GM19467 (cell line): Measurements from ENCODE around the gene GNA15.
"Not testable (repeated sequence)": the region's sequence is repeated elsewhere in the genome, so short reads cannot be mapped to it uniquely, and the experiment has no call there.

Experiments used
- ATAC-seq: cut with Tn5 transposase; IDR thresholded peaks from one replicate; pipeline ENCODE4 v1.9.1; 2021; ENCODE audit warnings: mild to moderate bottlenecking, moderate library complexity; ENCODE audit not compliant: unreplicated experiment

Gene GNA15

DNA sequence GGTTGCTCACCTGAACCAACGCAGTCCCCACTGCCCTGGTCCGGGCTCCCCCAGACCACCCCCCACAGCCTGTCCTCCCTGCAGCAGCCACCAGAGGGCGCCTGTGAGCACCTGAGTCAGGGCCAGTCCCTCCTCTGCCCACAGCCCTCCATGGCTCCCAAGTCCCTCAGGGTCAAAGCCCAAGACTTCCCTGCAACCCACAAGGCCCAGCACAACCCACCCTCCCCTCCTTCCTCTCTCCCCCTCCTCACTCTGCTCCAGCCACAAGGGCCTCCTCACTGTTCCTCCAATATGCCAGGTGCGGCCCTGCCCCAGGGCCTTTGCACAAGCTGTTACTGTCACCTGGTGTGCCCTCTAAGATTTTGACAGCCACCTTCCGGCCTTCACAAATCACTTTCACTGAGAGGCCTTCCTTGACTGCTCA, 10.9 kb downstream of the GNA15 start:
- no peak for ATAC-seq

DNA sequence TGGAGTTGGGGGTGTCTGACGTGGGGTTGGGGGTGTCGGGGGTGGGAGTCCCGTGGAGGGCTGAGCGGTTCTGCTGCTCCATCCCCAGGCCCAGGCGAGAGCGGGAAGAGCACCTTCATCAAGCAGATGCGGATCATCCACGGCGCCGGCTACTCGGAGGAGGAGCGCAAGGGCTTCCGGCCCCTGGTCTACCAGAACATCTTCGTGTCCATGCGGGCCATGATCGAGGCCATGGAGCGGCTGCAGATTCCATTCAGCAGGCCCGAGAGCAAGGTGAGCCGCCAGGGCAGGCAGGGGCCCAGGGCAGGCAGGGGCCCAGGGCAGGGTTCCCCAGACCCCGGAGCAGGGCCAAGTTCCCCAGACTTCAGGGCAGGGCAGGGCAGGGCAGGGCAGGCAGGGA, 12.7 kb downstream of the GNA15 start:
- ATAC-seq = no peak

DNA sequence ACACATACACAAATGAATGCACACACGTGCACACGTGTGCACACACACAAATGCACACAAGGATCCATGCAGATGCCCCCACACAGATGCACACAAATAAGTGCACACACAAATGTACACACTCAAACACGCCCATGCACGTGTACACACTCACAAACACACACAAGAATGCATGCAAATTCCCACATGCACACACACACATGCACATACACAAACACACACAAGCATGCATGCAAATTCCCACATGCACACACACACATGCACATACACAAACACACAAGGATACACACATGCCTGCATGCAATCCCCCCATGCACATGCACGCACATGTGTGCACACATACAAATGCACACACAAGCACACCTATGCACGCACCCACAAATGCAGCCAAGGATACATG, 13.3 kb downstream of the GNA15 start:
- no peak for ATAC-seq

DNA sequence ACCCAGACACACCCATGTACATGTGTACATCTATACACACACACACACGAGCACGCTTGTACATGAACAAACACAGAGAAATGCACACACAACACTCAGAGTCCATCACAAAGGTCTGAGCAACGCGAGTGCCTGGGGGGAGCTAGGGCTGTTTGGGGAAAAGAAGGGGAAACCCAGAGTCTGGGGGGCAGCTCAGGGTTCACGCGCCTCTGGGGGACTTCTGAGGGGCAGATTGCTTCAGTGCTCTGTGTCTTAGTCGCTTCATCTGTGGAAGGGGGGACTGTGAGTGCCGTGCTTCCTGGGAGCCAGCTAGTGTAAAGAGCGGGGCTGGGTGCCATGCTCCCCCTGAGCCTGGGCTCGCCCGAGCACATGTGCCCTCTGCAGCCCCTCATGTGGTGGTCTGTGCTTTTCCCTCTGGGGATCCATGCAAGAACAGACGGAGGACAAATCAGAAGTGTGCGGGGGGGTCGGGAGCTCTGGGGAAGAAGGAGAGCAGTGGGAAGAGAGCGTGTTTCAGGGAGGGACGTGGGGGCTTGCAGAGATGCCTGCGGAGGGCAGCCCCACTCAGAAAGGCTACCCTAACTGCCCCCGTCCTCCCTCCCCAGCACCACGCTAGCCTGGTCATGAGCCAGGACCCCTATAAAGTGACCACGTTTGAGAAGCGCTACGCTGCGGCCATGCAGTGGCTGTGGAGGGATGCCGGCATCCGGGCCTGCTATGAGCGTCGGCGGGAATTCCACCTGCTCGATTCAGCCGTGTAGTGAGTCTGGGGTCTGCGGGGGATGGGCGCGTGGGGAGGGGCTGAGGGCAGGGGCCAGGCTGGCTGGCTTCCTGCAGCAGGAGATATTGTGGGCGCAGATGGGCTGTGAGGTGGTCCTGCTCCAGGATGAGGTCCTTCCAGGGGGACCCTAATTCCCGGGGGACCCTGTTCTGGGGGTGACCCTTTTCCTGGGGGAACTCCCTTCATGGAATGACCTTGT, 14.0 kb downstream of the GNA15 start:
- no peak for ATAC-seq

DNA sequence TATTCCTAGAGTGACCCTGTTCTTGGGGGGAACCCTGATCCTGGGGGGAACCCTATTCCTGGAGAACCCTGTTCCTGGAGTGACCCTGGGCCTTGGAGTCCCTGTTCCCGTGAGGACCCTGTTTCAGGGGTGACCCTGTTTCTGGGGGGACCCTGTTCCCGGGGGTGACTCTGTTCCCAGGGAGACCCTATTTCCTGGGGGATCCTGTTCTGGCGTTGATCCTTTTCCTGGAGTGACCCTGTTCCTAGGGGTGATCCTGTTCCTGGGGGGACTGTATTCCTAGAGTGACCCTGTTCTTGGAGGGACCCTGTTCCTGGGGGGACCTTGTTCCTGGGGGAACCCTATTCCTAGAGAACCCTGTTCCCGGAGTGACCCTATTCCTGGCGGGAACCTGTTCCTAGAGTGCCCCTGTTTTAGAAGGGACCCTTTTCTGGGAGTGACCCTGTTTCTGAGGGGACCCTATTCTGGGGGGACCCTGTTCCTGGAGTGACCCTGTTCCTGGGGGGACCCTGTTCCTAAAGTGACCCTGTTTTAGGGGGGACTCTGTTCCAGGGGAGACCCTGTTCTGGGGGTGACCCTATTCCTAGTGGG, 15.0 kb downstream of the GNA15 start:
- no peak for ATAC-seq

DNA sequence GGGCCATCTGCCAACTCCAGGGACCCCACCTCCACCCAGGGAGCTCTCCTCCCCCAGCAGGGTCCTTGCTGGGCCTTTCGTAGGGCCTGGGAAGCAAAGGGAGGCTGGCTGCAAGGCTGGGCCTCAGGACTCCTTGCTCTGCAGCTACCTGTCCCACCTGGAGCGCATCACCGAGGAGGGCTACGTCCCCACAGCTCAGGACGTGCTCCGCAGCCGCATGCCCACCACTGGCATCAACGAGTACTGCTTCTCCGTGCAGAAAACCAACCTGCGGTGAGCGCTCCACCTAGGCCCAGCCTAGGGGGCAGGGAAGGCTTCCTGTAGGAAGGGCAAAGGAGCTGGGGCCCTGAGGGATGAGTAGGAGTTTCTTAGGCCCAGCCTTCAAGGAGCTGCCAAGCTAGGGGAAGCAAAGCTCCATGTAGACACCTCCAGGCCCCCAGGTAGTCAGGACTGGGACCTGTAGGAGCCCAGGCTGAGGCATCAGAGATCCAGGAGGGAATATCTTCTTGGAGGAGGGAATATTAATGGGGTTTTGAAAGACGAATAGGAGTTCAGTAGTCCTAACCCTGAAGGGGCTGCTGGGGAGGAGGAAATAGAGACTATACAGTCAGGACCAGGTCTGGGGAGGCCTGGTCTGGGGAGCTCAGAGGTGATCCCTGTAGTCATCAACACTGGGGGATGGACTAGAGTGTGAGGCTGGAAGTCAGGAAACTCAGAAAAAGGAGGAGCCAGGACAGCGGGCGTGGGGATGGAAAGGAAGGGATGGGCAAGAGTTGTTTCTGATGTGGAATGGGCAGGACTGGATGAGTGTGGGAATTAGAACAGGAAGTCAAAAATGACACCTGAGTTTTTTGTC, 16.0 kb downstream of the GNA15 start:
- no peak for ATAC-seq

DNA sequence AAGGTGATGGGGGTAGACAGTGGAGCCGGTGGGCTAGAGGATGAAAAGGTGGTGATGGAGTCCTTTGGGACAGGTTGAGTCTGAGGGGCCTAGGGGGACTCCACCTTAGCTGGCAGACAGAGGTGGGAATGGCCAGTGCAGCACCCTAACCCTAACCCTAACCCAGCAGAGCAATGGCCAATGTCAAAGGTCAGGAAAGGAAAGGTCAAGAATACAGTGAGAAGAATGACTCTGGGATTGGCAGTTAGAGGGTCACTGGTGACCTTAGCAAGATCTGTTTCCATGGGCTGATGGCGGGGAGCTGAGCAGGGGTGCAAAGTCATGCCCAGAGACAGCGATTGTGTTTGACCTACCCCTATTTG, 16.6 kb downstream of the GNA15 start:
- no peak for ATAC-seq

DNA sequence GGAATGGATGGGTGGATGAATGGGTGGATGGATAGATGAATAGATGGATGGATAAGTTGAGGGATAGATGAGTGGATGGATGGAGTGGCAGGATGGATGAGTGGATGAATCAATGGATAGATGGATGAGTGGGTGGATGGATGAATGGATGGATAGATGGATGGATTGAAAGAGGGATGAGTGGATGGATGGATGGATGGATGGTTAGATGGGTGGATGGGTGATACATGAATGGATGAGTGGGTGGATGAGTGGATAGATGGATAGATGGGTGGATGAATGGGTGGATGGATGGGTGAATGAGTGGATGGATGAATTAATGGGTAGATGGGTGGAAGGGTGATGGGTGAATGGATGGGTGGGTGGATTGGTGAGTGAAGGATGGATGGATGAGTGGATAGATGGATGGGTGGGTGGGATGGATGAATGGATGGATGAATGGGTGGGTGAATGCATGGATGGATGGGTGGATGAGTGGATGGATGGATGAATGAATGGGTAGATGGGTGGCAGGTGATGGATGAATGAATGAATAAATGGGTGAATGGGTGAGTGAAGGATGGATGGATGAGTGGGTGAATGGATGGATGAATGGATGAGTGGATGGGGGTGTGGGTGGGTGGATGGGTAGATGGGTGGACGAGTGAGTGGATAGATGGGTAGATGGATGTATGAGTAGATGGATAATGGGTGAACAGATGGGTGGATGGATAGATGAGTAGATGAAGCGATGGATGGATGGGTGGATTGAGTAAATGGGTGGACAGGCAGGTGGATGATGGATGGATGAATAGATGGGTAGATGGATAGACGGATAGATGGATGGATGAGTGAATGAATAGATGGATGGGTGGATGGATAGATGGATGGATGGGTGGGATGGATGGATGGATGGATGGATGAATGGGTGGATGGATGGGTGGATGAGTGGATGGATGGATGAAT, 17.7 kb downstream of the GNA15 start:
- no peak for ATAC-seq

DNA sequence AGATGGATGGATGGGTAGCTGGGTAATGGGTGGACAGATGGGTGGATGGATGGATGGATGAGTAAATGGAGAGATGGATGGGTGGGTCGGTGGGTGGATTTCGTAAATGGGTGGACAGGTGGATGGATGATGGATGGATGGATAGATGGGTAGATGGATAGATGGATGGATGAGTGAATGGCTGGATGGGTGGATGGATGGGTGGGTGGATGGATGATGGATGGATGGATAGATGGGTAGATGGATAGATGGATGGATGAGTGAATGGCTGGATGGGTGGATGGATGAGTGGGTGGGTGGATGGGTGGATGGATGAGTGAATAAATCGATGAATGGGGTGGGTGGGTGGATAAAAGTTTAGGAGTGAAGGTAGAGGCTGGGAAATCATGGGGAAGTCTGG, 18.6 kb downstream of the GNA15 start:
- ATAC-seq = not testable (repeated sequence)

DNA sequence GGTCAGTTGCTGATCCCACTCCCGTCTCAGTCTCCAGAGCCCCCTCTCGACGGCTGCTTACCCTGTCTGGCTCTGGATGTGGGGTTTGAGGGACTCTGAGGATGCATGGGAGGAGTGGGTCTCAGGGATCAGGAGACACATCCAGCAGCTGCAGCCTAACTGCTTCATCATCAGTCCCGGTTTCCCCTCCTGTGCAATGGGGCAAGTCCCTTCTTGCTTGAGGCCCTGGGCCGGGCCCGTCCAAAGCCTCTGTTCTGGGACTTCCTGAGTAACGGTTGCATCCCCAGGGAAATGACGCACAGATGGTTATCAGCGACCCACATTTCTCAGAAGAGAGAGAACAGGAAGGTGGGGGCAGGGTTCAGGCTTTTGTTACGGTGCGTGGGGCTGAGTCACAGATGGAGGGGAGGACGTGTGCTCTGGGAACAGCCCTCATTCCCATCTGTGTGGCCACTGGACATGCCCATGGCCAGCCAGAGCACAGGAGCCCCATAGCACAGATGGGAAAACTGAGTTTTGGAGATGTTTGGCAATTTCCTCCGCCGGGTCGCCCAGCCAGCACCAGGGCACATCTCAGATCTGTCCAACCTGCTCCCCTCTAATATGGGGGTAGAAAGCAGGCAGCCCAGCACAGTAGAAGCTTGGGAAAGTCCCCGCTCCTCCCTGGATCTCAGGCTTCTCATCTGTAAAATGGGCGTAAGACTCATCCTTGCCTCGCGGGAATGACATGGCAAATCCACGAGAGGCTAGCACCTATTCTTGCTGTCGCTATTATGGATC, 19.3 kb downstream of the GNA15 start:
- peak; percentile 61 for ATAC-seq

DNA sequence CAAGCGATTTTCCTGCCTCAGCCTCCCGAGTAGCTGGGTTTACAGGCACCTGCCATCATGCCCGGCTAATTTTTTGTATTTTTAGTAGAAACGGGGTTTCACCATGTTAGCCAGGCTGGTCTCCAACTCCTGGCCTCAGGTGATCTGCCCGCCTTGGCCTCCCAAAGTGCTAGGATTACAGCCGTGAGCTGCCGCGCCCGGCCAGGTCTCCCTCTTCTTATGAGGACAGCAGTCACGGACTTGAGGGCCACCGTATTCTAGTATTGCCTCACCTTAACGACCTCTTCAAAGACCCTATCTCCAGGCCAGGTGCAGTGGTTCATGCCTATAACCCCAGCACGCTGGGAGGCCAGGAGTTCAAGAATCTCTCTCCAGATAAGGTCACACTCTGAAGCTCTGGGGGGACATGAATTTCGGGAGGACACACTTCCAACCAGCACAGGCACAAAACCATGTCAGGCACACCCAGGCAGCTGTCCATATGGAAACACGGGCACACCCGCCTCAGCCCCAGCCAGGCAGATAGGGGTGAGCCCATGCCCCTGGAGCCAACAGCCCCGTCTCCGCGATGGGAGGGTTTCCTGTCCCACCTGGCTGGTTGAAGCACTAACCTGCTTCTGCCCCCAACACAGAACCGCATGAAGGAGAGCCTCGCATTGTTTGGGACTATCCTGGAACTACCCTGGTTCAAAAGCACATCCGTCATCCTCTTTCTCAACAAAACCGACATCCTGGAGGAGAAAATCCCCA, 21.4 kb downstream of the GNA15 start:
- ATAC-seq = no peak

DNA sequence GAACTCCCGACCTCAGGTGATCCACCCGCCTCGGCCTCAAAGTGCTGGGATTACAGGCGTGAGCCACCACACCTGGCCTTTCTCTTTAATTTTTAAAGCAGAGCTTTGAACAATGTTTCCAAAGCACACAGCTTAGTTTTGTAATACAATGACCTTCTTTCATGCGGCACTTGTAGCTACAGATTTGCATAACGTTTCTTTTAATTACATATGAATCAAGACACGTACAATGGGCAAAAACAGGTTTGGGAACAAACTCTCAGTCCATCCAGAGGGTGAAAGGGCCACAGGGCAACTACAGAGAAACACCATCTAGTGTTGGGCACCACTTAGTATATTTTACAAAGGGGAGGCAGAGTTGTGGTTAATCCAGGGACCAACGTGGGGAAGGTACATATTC, 23.7 kb downstream of the GNA15 start:
- ATAC-seq = no peak

DNA sequence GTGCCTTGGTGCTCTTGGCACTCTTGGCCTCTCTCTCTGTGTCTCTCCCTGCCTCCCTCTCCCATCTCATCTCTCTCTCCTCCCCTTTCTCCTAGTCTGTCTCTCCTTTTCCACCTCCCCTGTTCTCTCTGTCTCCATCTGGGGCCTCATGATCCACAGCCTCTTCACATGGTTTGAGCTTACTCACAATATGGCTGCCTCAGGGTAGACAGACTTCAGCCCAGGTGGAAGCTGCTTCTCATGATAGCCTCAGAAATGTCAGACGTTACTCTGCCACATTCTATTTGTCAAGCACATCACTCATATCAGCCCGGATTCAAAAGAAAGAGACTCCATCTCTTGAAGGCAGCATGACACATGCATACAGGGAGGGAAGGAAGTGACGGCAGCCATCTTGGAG, 24.4 kb downstream of the GNA15 start:
- no peak for ATAC-seq

DNA sequence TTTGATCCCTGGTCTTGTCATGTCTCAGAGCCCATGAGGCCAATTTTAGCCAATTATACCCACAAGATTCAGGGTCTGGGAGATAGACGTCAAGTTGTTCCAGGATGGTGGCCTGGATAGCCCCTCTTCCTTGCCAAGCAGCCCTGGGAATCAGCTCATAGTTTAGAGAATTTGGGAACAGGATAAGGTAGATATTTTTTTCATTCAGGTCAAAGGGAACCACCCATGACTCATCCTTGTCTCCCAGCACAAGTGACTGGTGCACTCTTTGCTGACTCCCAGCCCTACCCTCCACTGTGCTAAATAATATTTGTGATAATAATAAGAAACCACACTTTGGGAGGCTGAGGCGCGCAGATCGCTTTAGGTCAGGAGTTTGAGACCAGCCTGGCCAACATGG, 25.6 kb downstream of the GNA15 start:
- ATAC-seq = no peak

DNA sequence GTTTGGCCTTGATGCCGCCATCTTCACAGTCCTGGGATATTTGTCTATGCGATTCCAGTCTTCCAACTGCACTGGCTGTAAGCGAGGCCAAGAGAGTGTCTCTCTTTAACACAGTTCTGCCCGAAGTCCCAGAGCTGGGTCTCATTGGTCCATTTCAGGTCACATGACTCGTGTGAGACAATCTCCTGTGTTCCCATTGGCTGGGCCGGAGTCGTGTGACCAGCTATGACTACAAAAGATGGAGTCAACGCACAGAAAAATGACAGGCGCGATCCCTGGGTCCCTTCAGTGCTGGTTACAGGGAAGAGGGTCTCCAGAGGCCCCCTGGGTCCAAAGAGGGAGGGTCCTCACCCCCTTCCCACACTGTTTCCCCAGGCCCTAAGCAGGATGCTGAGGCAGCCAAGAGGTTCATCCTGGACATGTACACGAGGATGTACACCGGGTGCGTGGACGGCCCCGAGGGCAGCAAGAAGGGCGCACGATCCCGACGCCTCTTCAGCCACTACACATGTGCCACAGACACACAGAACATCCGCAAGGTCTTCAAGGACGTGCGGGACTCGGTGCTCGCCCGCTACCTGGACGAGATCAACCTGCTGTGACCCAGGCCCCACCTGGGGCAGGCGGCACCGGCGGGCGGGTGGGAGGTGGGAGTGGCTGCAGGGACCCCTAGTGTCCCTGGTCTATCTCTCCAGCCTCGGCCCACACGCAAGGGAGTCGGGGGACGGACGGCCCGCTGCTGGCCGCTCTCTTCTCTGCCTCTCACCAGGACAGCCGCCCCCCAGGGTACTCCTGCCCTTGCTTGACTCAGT, 26.8 kb downstream of the GNA15 start:
- no peak for ATAC-seq

DNA sequence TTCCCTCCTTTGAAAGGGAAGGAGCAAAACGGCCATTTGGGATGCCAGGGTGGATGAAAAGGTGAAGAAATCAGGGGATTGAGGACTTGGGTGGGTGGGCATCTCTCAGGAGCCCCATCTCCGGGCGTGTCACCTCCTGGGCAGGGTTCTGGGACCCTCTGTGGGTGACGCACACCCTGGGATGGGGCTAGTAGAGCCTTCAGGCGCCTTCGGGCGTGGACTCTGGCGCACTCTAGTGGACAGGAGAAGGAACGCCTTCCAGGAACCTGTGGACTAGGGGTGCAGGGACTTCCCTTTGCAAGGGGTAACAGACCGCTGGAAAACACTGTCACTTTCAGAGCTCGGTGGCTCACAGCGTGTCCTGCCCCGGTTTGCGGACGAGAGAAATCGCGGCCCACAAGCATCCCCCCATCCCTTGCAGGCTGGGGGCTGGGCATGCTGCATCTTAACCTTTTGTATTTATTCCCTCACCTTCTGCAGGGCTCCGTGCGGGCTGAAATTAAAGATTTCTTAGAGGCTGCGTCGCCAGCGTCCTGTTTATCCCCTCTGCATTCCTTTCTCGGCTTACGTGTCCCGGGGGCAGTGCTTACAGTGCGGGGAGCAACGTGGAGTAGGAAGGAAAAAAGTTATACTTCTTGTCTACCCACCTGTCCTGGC, 27.5 kb downstream of the GNA15 start:
- no peak for ATAC-seq

DNA sequence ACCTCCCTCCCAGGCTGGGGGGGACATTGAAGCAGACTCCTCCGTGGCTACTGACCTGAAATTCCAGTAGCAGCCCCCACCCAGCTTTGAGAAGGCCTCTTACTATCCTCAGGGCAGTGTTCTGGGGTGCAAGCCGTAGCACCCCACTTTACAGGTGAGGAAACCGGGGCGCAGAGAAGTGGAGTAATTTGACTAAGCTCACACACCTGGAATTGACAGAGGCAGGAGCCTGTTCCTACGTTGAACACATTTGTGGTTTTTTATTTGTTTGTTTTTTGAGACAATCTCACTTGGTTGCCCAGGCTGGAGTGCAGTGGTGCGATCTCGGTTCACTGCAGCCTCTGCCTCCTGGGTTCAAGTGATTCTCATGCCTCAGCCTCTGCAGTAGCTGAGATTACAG, 28.1 kb downstream of the GNA15 start:
- ATAC-seq = no peak
